HCT116 (cell line): Measurements from ENCODE around the gene PRELID2. TPM values are rescaled to one million over a fixed set of nuclear protein-coding genes. Genes with fewer than 3 reads are reported as not detected.

ENCODE experiments used
- ATAC-seq: fragments of 200-7000 bp; cut with Tn5 transposase; 2 replicates; pipeline ENCODE4 v1.9.1; 2020; ENCODE audit warnings: mild to moderate bottlenecking, moderate library complexity
- BruUV-seq: library from RNA; stranded (reverse); fragments of 400-500 nt; replicated peaks from 2 replicates; lab custom pipeline; 2021; lab: Mats Ljungman, UMichigan
- CTCF ChIA-PET: fragments of 300-600 bp; sonication (Branson Sonifier 250); formaldehyde crosslinking; loops from one replicate; lab custom pipeline; 2021; ENCODE audit warnings: antibody characterized with exemption; lab: Charles Lee
- POLR2A ChIA-PET: fragments of 300-600, 350-600 bp; sonication (Branson Sonifier 250); formaldehyde crosslinking; loops from one replicate; lab custom pipeline; 2021; ENCODE audit warnings: antibody characterized with exemption; lab: Charles Lee
- RAD21 ChIA-PET, 2 experiments: fragments of 300-600 bp; sonication (Branson Sonifier 250); formaldehyde crosslinking; loops; one replicate each; lab custom pipeline; 2023; ENCODE audit warnings: low total read pairs in 2 of 2; ENCODE audit not compliant: uncharacterized antibody in 2 of 2, unreplicated experiment in 2 of 2, low non-redundant PET in 1 of 2; lab: Charles Lee
- DNase-seq: peaks from one replicate; pipeline ENCODE4 v3.0.0-alpha.2; 2010; ENCODE audit warnings: low read depth, low spot score
- H2AFZ ChIP-seq: fragments of 200-600 bp; shearing (Covaris generic), sonication (generic); 2 replicates; pipeline ENCODE4 v1.6.1; 2017; ENCODE audit warnings: low read depth, mixed run types, mixed read lengths, antibody characterized with exemption, low read length; ENCODE audit not compliant: poor library complexity, severe bottlenecking
- H3K27ac ChIP-seq: 2 replicates; pipeline ENCODE4 v1.5.1; 2012; ENCODE audit warnings: low read depth, low read length
- H3K27me3 ChIP-seq: fragments of 200-600 bp; sonication (generic); 2 replicates; pipeline ENCODE4 v1.6.1; 2016; ENCODE audit warnings: mixed run types, low read length, mixed read lengths; ENCODE audit not compliant: insufficient read depth
- H3K36me3 ChIP-seq, 2 experiments: fragments of 200-500 bp in 1 of 2; fragments of 200-600 bp in 1 of 2; sonication (Bioruptor generic) in 1 of 2; sonication (generic) in 1 of 2; 2 replicates each; pipeline versions ENCODE4 v1.5.1 to v1.6.1; 2014 to 2016; ENCODE audit warnings: low read length in 2 of 2, inconsistent platforms in 1 of 2, mixed read lengths in 1 of 2, mixed run types in 1 of 2; ENCODE audit not compliant: insufficient read depth in 2 of 2, control insufficient read depth in 1 of 2
- H3K4me1 ChIP-seq, 2 experiments: fragments of 200-600 bp in 1 of 2; sonication (generic) in 1 of 2; 2 replicates each; pipeline versions ENCODE4 v1.5.1 to v1.6.1; 2012 to 2017; ENCODE audit warnings: low read length in 2 of 2, inconsistent platforms in 1 of 2, mild to moderate bottlenecking in 1 of 2, mixed read lengths in 1 of 2, mixed run types in 1 of 2, moderate library complexity in 1 of 2; ENCODE audit not compliant: insufficient read depth in 2 of 2, control insufficient read depth in 1 of 2
- H3K4me2 ChIP-seq: fragments of 200-600 bp; sonication (generic); 2 replicates; pipeline ENCODE4 v1.6.1; 2017; ENCODE audit warnings: mixed run types, low read length, mixed read lengths
- H3K4me3 ChIP-seq, 2 experiments: fragments of 200-600 bp in 1 of 2; sonication (generic) in 1 of 2; replicated peaks in 1 of 2; 2 replicates each; pipeline ENCODE4 v1.5.1; 2011 to 2016; ENCODE audit warnings: low read length in 2 of 2, control low read depth in 1 of 2, low read depth in 1 of 2, mild to moderate bottlenecking in 1 of 2, mixed read lengths in 1 of 2, mixed run types in 1 of 2
- H3K79me2 ChIP-seq: fragments of 200-600 bp; sonication (generic); 2 replicates; pipeline ENCODE4 v1.6.1; 2017; ENCODE audit warnings: mild to moderate bottlenecking, mixed run types, low read length, moderate library complexity, mixed read lengths; ENCODE audit not compliant: insufficient read depth
- H3K9ac ChIP-seq: fragments of 200-600 bp; sonication (generic); 2 replicates; pipeline ENCODE4 v1.6.1; 2016; ENCODE audit warnings: low read length, mixed read lengths
- H3K9me2 ChIP-seq: fragments of 200-600 bp; sonication (generic), shearing (Covaris generic); 2 replicates; pipeline ENCODE4 v1.6.1; 2017; ENCODE audit warnings: mixed run types, mild to moderate bottlenecking, moderate library complexity; ENCODE audit not compliant: insufficient read depth
- H3K9me3 ChIP-seq, 2 experiments: fragments of 200-500 bp in 1 of 2; fragments of 200-600 bp in 1 of 2; sonication (Bioruptor generic) in 1 of 2; sonication (generic) in 1 of 2; 2 replicates each; pipeline ENCODE4 v1.6.1; 2014 to 2017; ENCODE audit warnings: low read length in 2 of 2, mixed read lengths in 2 of 2, inconsistent platforms in 1 of 2, low read depth in 1 of 2, mild to moderate bottlenecking in 1 of 2, mixed run types in 1 of 2, moderate library complexity in 1 of 2; ENCODE audit not compliant: control insufficient read depth in 1 of 2, insufficient read depth in 1 of 2
- H4K20me1 ChIP-seq: fragments of 200-600 bp; sonication (generic), shearing (Covaris generic); 2 replicates; pipeline ENCODE4 v1.6.1; 2017; ENCODE audit warnings: mixed run types, mild to moderate bottlenecking, moderate library complexity; ENCODE audit not compliant: insufficient read depth
- ATF3 ChIP-seq: IDR thresholded peaks from 2 replicates; pipeline ENCODE4 v1.6.1; 2012
- CEBPB ChIP-seq: IDR thresholded peaks from 2 replicates; pipeline ENCODE4 v1.6.1; 2012; ENCODE audit warnings: low read depth
- ELF1 ChIP-seq: IDR thresholded peaks from 2 replicates; pipeline ENCODE4 v1.6.1; 2012; ENCODE audit warnings: low read depth, borderline replicate concordance
- EZH2phosphoT487 ChIP-seq: fragments of 200-600 bp; IDR thresholded peaks from 2 replicates; pipeline ENCODE4 v1.6.1; 2018; ENCODE audit warnings: antibody characterized with exemption, borderline replicate concordance
- FOSL1 ChIP-seq: IDR thresholded peaks from 2 replicates; pipeline ENCODE4 v1.6.1; 2012; ENCODE audit warnings: low read depth
- JUND ChIP-seq: IDR thresholded peaks from 2 replicates; pipeline ENCODE4 v1.6.1; 2012
- MAX ChIP-seq: IDR thresholded peaks from 2 replicates; pipeline ENCODE4 v1.6.1; 2012
- POLR2AphosphoS5 ChIP-seq: IDR thresholded peaks from 2 replicates; pipeline ENCODE4 v1.6.1; 2011; ENCODE audit warnings: mild to moderate bottlenecking, low read depth, low read length, moderate library complexity
- REST ChIP-seq: IDR thresholded peaks from 2 replicates; pipeline ENCODE4 v1.6.1; 2012; ENCODE audit warnings: low read depth
- SIN3A ChIP-seq: IDR thresholded peaks from 2 replicates; pipeline ENCODE4 v1.6.1; 2012; ENCODE audit warnings: low read depth
- SP1 ChIP-seq: IDR thresholded peaks from 2 replicates; pipeline ENCODE4 v1.6.1; 2012; ENCODE audit warnings: low read depth
- ZBTB33 ChIP-seq: IDR thresholded peaks from 2 replicates; pipeline ENCODE4 v1.6.1; 2011; ENCODE audit warnings: mild to moderate bottlenecking, low read length, moderate library complexity; ENCODE audit not compliant: insufficient replicate concordance; ENCODE audit errors: extremely low read depth
- intact Hi-C: fragments of 100-400 bp; cut with micrococcal nuclease; formaldehyde crosslinking; loops from 2 replicates; pipeline ENCODE4 v1.10.0; 2022
- total RNA-seq: library from RNA; stranded (reverse); gene quantifications from one replicate; pipeline ENCODE4 v1.2.1, GENCODE V29; 2021; ENCODE audit not compliant: unreplicated experiment

Gene PRELID2
- total RNA-seq, 1 experiment from 2014 or later = 20.1 TPM

- Histone ChIP-seq H3K27me3 (no peaks in the 10 kb centered on the region), H3K4me1 (peaks cover 0 to 6% of the 10 kb centered on the region in 2 experiments; a peak in 2 of 4 replicates), H3K9me3 (no peaks in the 10 kb centered on the region; a peak in 1 of 4 replicates), H3K36me3 (no peaks in the 10 kb centered on the region), H3K79me2 (no peaks in the 10 kb centered on the region), H3K4me2 (no peak overlapping the region), H4K20me1 (no peaks in the 10 kb centered on the region), H2AFZ (no peak overlapping the region), H3K9ac (no peak overlapping the region), H3K9me2 (no peaks in the 10 kb centered on the region), H3K4me3 (no peak overlapping the region), H3K27ac (no peak overlapping the region)
- POLR2A ChIA-PET = no interaction called here
- CTCF ChIA-PET = no interaction called here
- DNase-seq = no peak
- ATAC-seq = no peak
- intact Hi-C loops = no loop called here
- no TSS peak for BruUV-seq
- RAD21 ChIA-PET = no interaction called here
- no peak for TF ChIP-seq EZH2phosphoT487
- no peak for TF ChIP-seq MAX
- no peak for TF ChIP-seq ELF1
- no peak for TF ChIP-seq SP1
- TF ChIP-seq ATF3 = no peak
- no peak for TF ChIP-seq JUND
- TF ChIP-seq CEBPB = no peak
- TF ChIP-seq REST = no peak
- no peak for TF ChIP-seq POLR2AphosphoS5
- TF ChIP-seq ZBTB33 = no peak
- no peak for TF ChIP-seq FOSL1
- no peak for TF ChIP-seq SIN3A
- TF ChIP-seq, all 23 proteins: peak for 0
Observed at GRCh38 chr5:145772466-145772865, 62.7 kb downstream of the PRELID2 start.
